Fibroblast of villous mesenchyme (primary cell): ENCODE results near the gene MACROD2. TPM values are rescaled to one million over a fixed set of nuclear protein-coding genes. Genes with fewer than 3 reads are reported as not detected.

ENCODE experiments used
- DNase-seq: peaks from one replicate; pipeline ENCODE4 v3.0.0-alpha.2; 2010; ENCODE audit warnings: low read depth
- H3K4me3 ChIP-seq: 2 replicates; pipeline ENCODE4 v1.5.1; 2011; ENCODE audit warnings: low read depth, mild to moderate bottlenecking, low read length
- CTCF ChIP-seq: IDR thresholded peaks from 2 replicates; pipeline ENCODE4 v1.5.1; 2012; ENCODE audit warnings: low read depth, mild to moderate bottlenecking, low read length; ENCODE audit not compliant: insufficient read depth
- total RNA-seq: library from RNA; depleted of rRNA; stranded (reverse); fragments of >200 nt; gene quantifications from 2 replicates; pipeline ENCODE4 v1.2.3, GENCODE V29; 2012

MACROD2 gene
- total RNA-seq, 1 donor = 1.7 TPM

- DNase-seq = no peak
- H3K4me3 ChIP-seq = no peak overlapping the region
- no peak for TF ChIP-seq CTCF
Measured at GRCh38 chr20:15596220-15596890, 1601.0 kb downstream of the MACROD2 start.

GRCh38 chr20:15597306-15597705, 1602.0 kb downstream of the MACROD2 start:
- no peak for TF ChIP-seq CTCF
- H3K4me3 ChIP-seq = no peak overlapping the region
- peak; percentile 29 for DNase-seq

DNA sequence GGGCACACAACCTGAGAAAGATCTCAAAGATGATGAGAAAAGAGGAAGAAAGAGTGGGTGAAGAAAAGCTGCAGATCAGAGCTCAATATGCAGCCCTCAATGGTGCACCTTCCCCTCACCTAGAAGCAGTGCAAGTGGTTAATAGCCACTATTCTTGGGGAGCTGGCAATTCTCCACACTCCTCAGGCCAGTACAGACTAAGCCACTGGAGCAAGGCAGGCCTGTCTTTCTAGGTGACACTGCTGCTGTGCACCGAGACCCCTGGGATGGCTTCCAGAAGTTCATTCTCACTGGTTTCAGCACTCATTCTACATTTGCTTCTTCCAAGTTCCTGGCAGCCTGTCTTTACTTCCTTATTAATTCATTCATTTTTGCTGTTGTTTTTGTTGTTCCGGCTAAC, 1604.6 kb downstream of the MACROD2 start:
- DNase-seq = no peak
- no peak for TF ChIP-seq CTCF
- H3K4me3 ChIP-seq = no peak overlapping the region

- no peak overlapping the region for H3K4me3 ChIP-seq
- no peak for TF ChIP-seq CTCF
- no peak for DNase-seq
Measured at GRCh38 chr20:15600565-15600964, 1605.2 kb downstream of the MACROD2 start.

DNA sequence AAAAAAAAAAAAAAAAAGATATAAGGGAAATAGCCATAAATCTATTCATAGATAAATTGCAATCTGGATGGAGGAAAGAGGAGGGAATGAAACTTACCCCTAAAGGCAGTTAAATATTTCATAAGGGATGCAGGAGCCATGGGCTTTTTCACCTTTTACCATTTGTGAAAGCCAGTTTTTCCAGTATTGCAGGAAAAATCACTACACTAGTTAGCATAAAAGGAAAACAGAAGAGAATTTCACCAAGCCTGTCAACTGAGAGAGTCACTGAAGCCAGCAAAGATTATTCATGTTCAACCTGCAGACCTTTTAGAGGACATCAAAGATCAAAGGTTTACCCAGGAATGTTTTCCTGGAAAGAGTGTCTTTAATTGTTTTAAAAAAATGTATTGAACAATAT, 1608.2 kb downstream of the MACROD2 start:
- TF ChIP-seq CTCF = no peak
- DNase-seq = no peak
- no peak overlapping the region for H3K4me3 ChIP-seq

GRCh38 chr20:15603978-15604805, 1608.9 kb downstream of the MACROD2 start:
- TF ChIP-seq CTCF = no peak
- no peak overlapping the region for H3K4me3 ChIP-seq
- DNase-seq = no peak
